Ovary (tissue), 9 donors: Measurements from ENCODE around the gene UBAP1. TPM values are rescaled to one million over a fixed set of nuclear protein-coding genes. Genes with fewer than 3 reads are reported as not detected.

Experiments
- DNase-seq, 5 donors: peaks; one replicate each; pipeline ENCODE4 v3.0.0-alpha.2; 2019 to 2020
- H3K27ac ChIP-seq, 2 donors: fragments of 200-600 bp; one replicate each; pipeline versions ENCODE4 v1.5.1 to v1.8.0; 2019 to 2022
- H3K27me3 ChIP-seq: fragments of 200-600 bp; one replicate; pipeline ENCODE4 v1.8.0; 2022
- H3K36me3 ChIP-seq: fragments of 200-600 bp; sonication (generic); one replicate; pipeline ENCODE4 v1.5.1; 2019
- H3K4me1 ChIP-seq: one replicate; pipeline ENCODE4 v1.8.1; 2013; ENCODE audit warnings: mild to moderate bottlenecking, moderate library complexity; ENCODE audit not compliant: insufficient read depth
- H3K4me3 ChIP-seq: fragments of 200-600 bp; sonication (generic); one replicate; pipeline ENCODE4 v1.5.1; 2017
- H3K9me3 ChIP-seq, 2 donors: fragments of 200-600 bp in 1 of 2; sonication (generic) in 1 of 2; one replicate each; pipeline versions ENCODE4 v1.5.1 to v1.8.1; 2013 to 2019; ENCODE audit warnings: mild to moderate bottlenecking in 1 of 2, moderate library complexity in 1 of 2
- CTCF ChIP-seq, 3 donors: fragments of 450-650 bp in 2 of 3; fragments of 200-600 bp in 1 of 3; IDR thresholded peaks; one replicate each; pipeline versions ENCODE4 v1.5.1 to v1.8.0; 2016 to 2022; ENCODE audit warnings: antibody characterized with exemption in 3 of 3, mild to moderate bottlenecking in 1 of 3
- EP300 ChIP-seq: sonication (generic); formaldehyde crosslinking; IDR thresholded peaks from one replicate; pipeline ENCODE4 v1.6.1; 2017; ENCODE audit warnings: antibody characterized with exemption
- POLR2A ChIP-seq: fragments of 450-650 bp; IDR thresholded peaks from one replicate; pipeline ENCODE4 v1.6.1; 2017; ENCODE audit warnings: antibody characterized with exemption, mild to moderate bottlenecking, moderate library complexity
- WGBS, 3 donors: extraction: QIAGEN DNeasy Blood & Tissue Kit in 1 of 3; methylation state at CpG; one replicate each; pipeline versions ENCODE4 v1.1.5 to v1.1.7; 2013 to 2017; 5-methylcytosine and 5-hydroxymethylcytosine counted together
- intact Hi-C, 4 donors: fragments of 100-400 bp; cut with DNase I; formaldehyde crosslinking; loops; one replicate each; pipeline versions ENCODE4 v1.11.0 to v1.15.1; 2022 to 2023
- polyA plus RNA-seq, 2 donors: library from polyadenylated mRNA; stranded (reverse); fragments of 200-250 nt in 1 of 2; fragments of 350-450 nt in 1 of 2; fragmentation: Illumina TruSeq in 1 of 2; extraction: RNeasy Lipid Tissue Mini Kit (QIAGEN cat#74804) in 1 of 2; gene quantifications; one replicate each; pipeline ENCODE4 v1.2.3, GENCODE V29; 2013 to 2014
- total RNA-seq, 7 donors: library from RNA; depleted of rRNA in 2 of 7; stranded (reverse); fragments of >200 nt in 2 of 7; fragmentation: NEBNext Ultra II Directional in 3 of 7; extraction: Animal tissue kit (Norgen Biotek cat#: 25700) in 3 of 7; gene quantifications; one replicate each; pipeline versions ENCODE4 v1.1.0 to v1.2.4, GENCODE V29; 2016 to 2023
- donor health status: DM: no; HTN: no; CAD: no; lungs with moderate emphysema.
- donor health status: DM: no; HTN: no; CAD: no.
- donor health status: Bipolar disorder and iron deficiency.
- donor health status: DM: yes; HTN: yes; CAD: no.
- donor health status: DM: no; HTN: no; CAD: no.
- donor health status: DM: yes; HTN: yes; CAD: no.

UBAP1 gene
- total and polyA plus RNA-seq, 9 donors, result 25.8 to 93.9 (median 44.8) TPM

- intact Hi-C loops, result loop anchor here in 1 of 4 donors (10.0 kb wide), 1 partner anchor 1049 kb away; no protein-coding TSS in a partner anchor
- Histone ChIP-seq H3K4me3 (no peak overlapping the region), H3K36me3 (no peaks in the 10 kb centered on the region), H3K27ac (no peak overlapping the region), H3K4me1 (peaks cover 14% of the 10 kb centered on the region), H3K9me3 (no peaks in the 10 kb centered on the region), H3K27me3 (no peaks in the 10 kb centered on the region)
- no peak for DNase-seq
- WGBS, 3 donors, result 29 to 36% (median 36%) methylated on average over 4 of the region's 4 CpGs
- no peak for TF ChIP-seq POLR2A
- TF ChIP-seq CTCF (IDR thresholded peaks at IDR 0.05), result no peak
- no peak for TF ChIP-seq EP300
These were observed 24.6 kb downstream of the UBAP1 start for GRCh38 chr9:34203275-34203991.

GRCh38 chr9:34203992-34204635 is 25.3 kb downstream of the UBAP1 start:
- no peak overlapping the region for H3K4me3 ChIP-seq
- intact Hi-C loops, result loop anchor here in 1 of 4 donors (10.0 kb wide), 1 partner anchor 1049 kb away; no protein-coding TSS in a partner anchor
- no peak overlapping the region for H3K27ac ChIP-seq
- H3K36me3 ChIP-seq, result no peaks in the 10 kb centered on the region
- WGBS, 3 donors, result 48 to 53% (median 48%) methylated on average over 6 of the region's 6 CpGs
- TF ChIP-seq EP300 (no peak), POLR2A (no peak), CTCF (IDR thresholded peaks at IDR 0.05) (no peak)
- H3K4me1 ChIP-seq, result peaks cover 14% of the 10 kb centered on the region
- no peak for DNase-seq
- no peaks in the 10 kb centered on the region for H3K27me3 ChIP-seq
- H3K9me3 ChIP-seq, result no peaks in the 10 kb centered on the region

GRCh38 chr9:34205102-34205501 is 26.3 kb downstream of the UBAP1 start:
- no peaks in the 10 kb centered on the region for H3K27me3 ChIP-seq
- H3K36me3 ChIP-seq, result no peaks in the 10 kb centered on the region
- H3K27ac ChIP-seq, result no peak overlapping the region
- no peak for DNase-seq
- H3K4me3 ChIP-seq, result no peak overlapping the region
- H3K4me1 ChIP-seq, result peaks cover 13% of the 10 kb centered on the region
- intact Hi-C loops, result loop anchor here in 1 of 4 donors (10.0 kb wide), 1 partner anchor 1050 kb away; no protein-coding TSS in a partner anchor
- TF ChIP-seq EP300 (no peak), POLR2A (no peak), CTCF (IDR thresholded peaks at IDR 0.05) (no peak)
- H3K9me3 ChIP-seq, result no peaks in the 10 kb centered on the region

- no peaks in the 10 kb centered on the region for H3K9me3 ChIP-seq
- H3K4me3 ChIP-seq, result no peak overlapping the region
- TF ChIP-seq CTCF (IDR thresholded peaks at IDR 0.05), result no peak
- no peak for TF ChIP-seq EP300
- no peak for TF ChIP-seq POLR2A
- H3K36me3 ChIP-seq, result no peaks in the 10 kb centered on the region
- no peak for DNase-seq
- intact Hi-C loops, result loop anchor here in 1 of 4 donors (10.0 kb wide), 1 partner anchor 1052 kb away; no protein-coding TSS in a partner anchor
- H3K27ac ChIP-seq, result no peak overlapping the region
- H3K27me3 ChIP-seq, result no peaks in the 10 kb centered on the region
- H3K4me1 ChIP-seq, result peaks cover 8% of the 10 kb centered on the region
- WGBS, 3 donors, result 78 to 90% (median 85%) methylated on average over 4 of the region's 4 CpGs
These were observed 27.7 kb downstream of the UBAP1 start for GRCh38 chr9:34206561-34206960.
